ENCODE measurements around the gene RABGAP1L. TPM values are rescaled to one million over a fixed set of nuclear protein-coding genes. Genes with fewer than 3 reads are reported as not detected.

RABGAP1L gene
- total RNA-seq, 4 donors from 2014 or later, result 70.5 to 100 (median 92.6) TPM

DNA sequence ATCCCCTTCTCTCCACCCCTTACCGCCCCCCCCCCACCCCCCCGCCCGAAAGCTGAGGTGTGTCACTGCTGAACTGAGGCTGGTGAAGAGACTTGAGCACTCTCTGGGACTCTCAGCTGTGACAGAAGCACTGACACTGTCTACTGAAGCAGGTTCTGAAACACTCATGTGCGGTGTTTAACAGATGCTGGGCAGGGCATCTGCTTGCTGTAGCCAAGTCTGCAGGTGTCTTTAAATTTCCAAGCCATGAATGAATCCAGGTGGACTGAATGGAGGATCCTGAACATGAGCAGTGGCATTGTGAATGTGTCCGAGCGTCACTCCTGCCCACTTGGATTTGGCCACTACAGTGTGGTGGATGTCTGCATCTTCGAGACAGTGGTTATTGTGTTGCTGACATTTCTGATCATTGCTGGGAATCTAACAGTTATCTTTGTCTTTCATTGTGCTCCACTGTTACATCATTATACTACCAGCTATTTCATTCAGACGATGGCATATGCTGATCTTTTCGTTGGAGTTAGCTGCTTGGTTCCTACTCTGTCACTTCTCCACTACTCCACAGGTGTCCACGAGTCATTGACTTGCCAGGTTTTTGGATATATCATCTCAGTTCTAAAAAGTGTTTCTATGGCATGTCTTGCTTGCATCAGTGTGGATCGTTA lies 288.7 kb downstream of the RABGAP1L start, which contains the start of gene GPR52:
TSS of gene GPR52 (plus strand) at position 99 of the 665 bp plus-strand sequence. CDS start at position 247, 148 bp downstream.
- intact Hi-C loops (cut with DNase I), result no loop called here
- Histone ChIP-seq H3K9me3 (no peaks in the 10 kb centered on the region), H3K4me3 (replicated peaks in 1 of 3) (no peak within 1 kb of the TSS), H3K27me3 (no peaks in the 10 kb centered on the region), H3K27ac (no peak within 1 kb of the TSS), H3K36me3 (no peaks in the 10 kb centered on the region), H3K4me1 (no peaks in the 10 kb centered on the region)
- WGBS, 2 donors, result 79% methylated on average over 11 of the region's 11 CpGs
- no peak for DNase-seq
- TF ChIP-seq, protein P1, sequence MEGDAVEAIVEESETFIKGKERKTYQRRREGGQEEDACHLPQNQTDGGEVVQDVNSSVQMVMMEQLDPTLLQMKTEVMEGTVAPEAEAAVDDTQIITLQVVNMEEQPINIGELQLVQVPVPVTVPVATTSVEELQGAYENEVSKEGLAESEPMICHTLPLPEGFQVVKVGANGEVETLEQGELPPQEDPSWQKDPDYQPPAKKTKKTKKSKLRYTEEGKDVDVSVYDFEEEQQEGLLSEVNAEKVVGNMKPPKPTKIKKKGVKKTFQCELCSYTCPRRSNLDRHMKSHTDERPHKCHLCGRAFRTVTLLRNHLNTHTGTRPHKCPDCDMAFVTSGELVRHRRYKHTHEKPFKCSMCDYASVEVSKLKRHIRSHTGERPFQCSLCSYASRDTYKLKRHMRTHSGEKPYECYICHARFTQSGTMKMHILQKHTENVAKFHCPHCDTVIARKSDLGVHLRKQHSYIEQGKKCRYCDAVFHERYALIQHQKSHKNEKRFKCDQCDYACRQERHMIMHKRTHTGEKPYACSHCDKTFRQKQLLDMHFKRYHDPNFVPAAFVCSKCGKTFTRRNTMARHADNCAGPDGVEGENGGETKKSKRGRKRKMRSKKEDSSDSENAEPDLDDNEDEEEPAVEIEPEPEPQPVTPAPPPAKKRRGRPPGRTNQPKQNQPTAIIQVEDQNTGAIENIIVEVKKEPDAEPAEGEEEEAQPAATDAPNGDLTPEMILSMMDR (IDR thresholded peaks at IDR 0.05), result no peak
- TF ChIP-seq POLR2A (IDR thresholded peaks at IDR 0.05), result no peak

- 83 to 85% methylated on average over 5 of the region's 5 CpGs for WGBS, 2 donors
- TF ChIP-seq POLR2A (IDR thresholded peaks at IDR 0.05), result no peak
- TF ChIP-seq, protein P1 (IDR thresholded peaks at IDR 0.05), result no peak
- Histone ChIP-seq H3K9me3 (no peaks in the 10 kb centered on the region), H3K27ac (no peak overlapping the region), H3K4me3 (replicated peaks in 1 of 3) (no peak overlapping the region), H3K36me3 (no peaks in the 10 kb centered on the region), H3K27me3 (no peaks in the 10 kb centered on the region), H3K4me1 (no peaks in the 10 kb centered on the region)
- no peak for DNase-seq
- intact Hi-C loops (cut with DNase I), result no loop called here
These were observed 289.2 kb downstream of the RABGAP1L start for GRCh38 chr1:174448531-174448883.

- no peak overlapping the region for H3K27ac ChIP-seq
- intact Hi-C loops (cut with DNase I), result no loop called here
- no peaks in the 10 kb centered on the region for H3K36me3 ChIP-seq
- H3K4me1 ChIP-seq, result no peaks in the 10 kb centered on the region
- TF ChIP-seq POLR2A (IDR thresholded peaks at IDR 0.05), result no peak
- TF ChIP-seq, protein P1 (IDR thresholded peaks at IDR 0.05), result no peak
- H3K4me3 ChIP-seq (replicated peaks in 1 of 3), result no peak overlapping the region
- H3K9me3 ChIP-seq, result no peaks in the 10 kb centered on the region
- WGBS, 2 donors, result 75 to 77% methylated on average over 5 of the region's 5 CpGs
- DNase-seq, result no peak
- no peaks in the 10 kb centered on the region for H3K27me3 ChIP-seq
These were observed 289.7 kb downstream of the RABGAP1L start for GRCh38 chr1:174448974-174449373.

- intact Hi-C loops (cut with DNase I), result no loop called here
- Histone ChIP-seq H3K4me3 (replicated peaks in 1 of 3) (no peak overlapping the region), H3K27me3 (no peaks in the 10 kb centered on the region), H3K9me3 (no peaks in the 10 kb centered on the region), H3K36me3 (no peaks in the 10 kb centered on the region), H3K4me1 (no peaks in the 10 kb centered on the region), H3K27ac (no peak overlapping the region)
- 89 to 92% methylated on average over 6 of the region's 6 CpGs for WGBS, 2 donors
- TF ChIP-seq, protein P1 (IDR thresholded peaks at IDR 0.05), result no peak
- TF ChIP-seq POLR2A (IDR thresholded peaks at IDR 0.05), result no peak
- no peak for DNase-seq
These were observed 292.1 kb downstream of the RABGAP1L start for GRCh38 chr1:174451408-174451807.

GRCh38 chr1:174465855-174466254 lies 306.5 kb downstream of the RABGAP1L start:
- H3K36me3 ChIP-seq, result no peaks in the 10 kb centered on the region
- intact Hi-C loops (cut with DNase I), result no loop called here
- TF ChIP-seq POLR2A (IDR thresholded peaks at IDR 0.05), result no peak
- TF ChIP-seq, protein P1 (IDR thresholded peaks at IDR 0.05), result no peak
- no peak overlapping the region for H3K4me3 ChIP-seq (replicated peaks in 1 of 3)
- H3K27ac ChIP-seq, result no peak overlapping the region
- no peaks in the 10 kb centered on the region for H3K27me3 ChIP-seq
- 94 to 98% methylated on average over 2 of the region's 2 CpGs for WGBS, 2 donors
- H3K4me1 ChIP-seq, result peaks cover 0 to 4% of the 10 kb centered on the region in 2 donors
- no peaks in the 10 kb centered on the region for H3K9me3 ChIP-seq
- no peak for DNase-seq

Measured in thyroid gland (tissue), 4 donors.